ENCODE measurements around the gene FMN1.
A peak's percentile ranks its signal among the peaks of the same experiment; 100 is the strongest.

FMN1 gene

GRCh38 chr15:32765236-32765635, 429.3 kb downstream of the FMN1 start:
- no peak overlapping the region for H3K27ac ChIP-seq
- no peaks in the 10 kb centered on the region for H3K36me3 ChIP-seq (ENCODE audit: insufficient read depth)
- no peaks in the 10 kb centered on the region for H3K79me2 ChIP-seq (ENCODE audit: insufficient read depth, low read depth)
- H3K27me3 ChIP-seq (ENCODE audit: insufficient read depth, low read depth): no peaks in the 10 kb centered on the region
- H3K4me2 ChIP-seq: no peak overlapping the region
- H4K20me1 ChIP-seq (ENCODE audit: insufficient read depth): no peaks in the 10 kb centered on the region
- no peak overlapping the region for H3K9ac ChIP-seq
- no peak for TF ChIP-seq CTCF (conservative IDR thresholded peaks at IDR 0.05; ENCODE audit: low read depth, low read length)
- H3K4me1 ChIP-seq (ENCODE audit: low read depth, poor library complexity, severe bottlenecking): peaks cover 15% of the 10 kb centered on the region
- no peak overlapping the region for H2AFZ ChIP-seq (ENCODE audit: low read depth)
- H3K4me3 ChIP-seq (IDR thresholded peaks at IDR 0.05; ENCODE audit: insufficient read depth, low read depth, low read length): no peak overlapping the region

GRCh38 chr15:32763295-32763694, 431.2 kb downstream of the FMN1 start:
- H2AFZ ChIP-seq (ENCODE audit: low read depth): no peak overlapping the region; the same call in 1 of the 2 replicates
- no peak overlapping the region for H3K27ac ChIP-seq
- H3K4me1 ChIP-seq (ENCODE audit: low read depth, poor library complexity, severe bottlenecking): peaks cover 15% of the 10 kb centered on the region
- H4K20me1 ChIP-seq (ENCODE audit: insufficient read depth): no peaks in the 10 kb centered on the region
- peak overlapping the region; percentile 27; the same call in 1 of the 2 replicates for H3K4me2 ChIP-seq
- no peaks in the 10 kb centered on the region for H3K27me3 ChIP-seq (ENCODE audit: insufficient read depth, low read depth)
- no peak overlapping the region for H3K9ac ChIP-seq
- TF ChIP-seq CTCF (conservative IDR thresholded peaks at IDR 0.05; ENCODE audit: low read depth, low read length): no peak
- H3K79me2 ChIP-seq (ENCODE audit: insufficient read depth, low read depth): no peaks in the 10 kb centered on the region
- H3K36me3 ChIP-seq (ENCODE audit: insufficient read depth): no peaks in the 10 kb centered on the region
- H3K4me3 ChIP-seq (IDR thresholded peaks at IDR 0.05; ENCODE audit: insufficient read depth, low read depth, low read length): no peak overlapping the region

- H3K27ac ChIP-seq: no peak overlapping the region
- H3K27me3 ChIP-seq (ENCODE audit: insufficient read depth, low read depth): no peaks in the 10 kb centered on the region
- peaks cover under 1% of the 10 kb centered on the region for H3K4me1 ChIP-seq (ENCODE audit: low read depth, poor library complexity, severe bottlenecking)
- H2AFZ ChIP-seq (ENCODE audit: low read depth): no peak overlapping the region
- no peak overlapping the region for H3K4me2 ChIP-seq
- TF ChIP-seq CTCF (conservative IDR thresholded peaks at IDR 0.05; ENCODE audit: low read depth, low read length): no peak
- H3K9ac ChIP-seq: no peak overlapping the region
- no peaks in the 10 kb centered on the region for H3K79me2 ChIP-seq (ENCODE audit: insufficient read depth, low read depth)
- H3K4me3 ChIP-seq (IDR thresholded peaks at IDR 0.05; ENCODE audit: insufficient read depth, low read depth, low read length): no peak overlapping the region
- H3K36me3 ChIP-seq (ENCODE audit: insufficient read depth): no peaks in the 10 kb centered on the region
- no peaks in the 10 kb centered on the region for H4K20me1 ChIP-seq (ENCODE audit: insufficient read depth)
These were observed 437.1 kb downstream of the FMN1 start for GRCh38 chr15:32757426-32757825.

- peaks cover 21% of the 10 kb centered on the region for H3K4me1 ChIP-seq (ENCODE audit: low read depth, poor library complexity, severe bottlenecking)
- H3K36me3 ChIP-seq (ENCODE audit: insufficient read depth): no peaks in the 10 kb centered on the region
- no peaks in the 10 kb centered on the region for H3K79me2 ChIP-seq (ENCODE audit: insufficient read depth, low read depth)
- no peak overlapping the region for H3K9ac ChIP-seq
- H4K20me1 ChIP-seq (ENCODE audit: insufficient read depth): no peaks in the 10 kb centered on the region
- TF ChIP-seq CTCF (conservative IDR thresholded peaks at IDR 0.05; ENCODE audit: low read depth, low read length): no peak
- H3K4me2 ChIP-seq: no peak overlapping the region
- H2AFZ ChIP-seq (ENCODE audit: low read depth): no peak overlapping the region
- no peak overlapping the region for H3K4me3 ChIP-seq (IDR thresholded peaks at IDR 0.05; ENCODE audit: insufficient read depth, low read depth, low read length)
- H3K27ac ChIP-seq: no peak overlapping the region
- no peaks in the 10 kb centered on the region for H3K27me3 ChIP-seq (ENCODE audit: insufficient read depth, low read depth)
These were observed 443.5 kb downstream of the FMN1 start for GRCh38 chr15:32750979-32751378.
